Kidney (tissue), 14 donors: ENCODE data around the gene LRRC72. TPM values are rescaled to one million over a fixed set of nuclear protein-coding genes. Genes with fewer than 3 reads are reported as not detected.

Source experiments
- DNase-seq, 5 donors: peaks; one replicate each; pipeline ENCODE4 v3.0.0-alpha.2; 2013 to 2020
- FAIRE-seq: peaks from 2 replicates; lab custom pipeline; 2012; peaks lifted over from hg19 to GRCh38; lab: Jason Lieb, UNC
- H3K27ac ChIP-seq, 2 donors: one replicate each; pipeline ENCODE4 v1.7.0; 2013; ENCODE audit warnings: low read depth in 2 of 2, low read length in 2 of 2, inconsistent platforms in 1 of 2
- H3K27me3 ChIP-seq: one replicate; pipeline ENCODE4 v1.7.1; 2013; ENCODE audit warnings: low read length, inconsistent platforms; ENCODE audit not compliant: control insufficient read depth, insufficient read depth
- H3K36me3 ChIP-seq, 3 donors: one replicate each; pipeline versions ENCODE4 v1.7.0 to v1.7.1; 2013; ENCODE audit warnings: low read length in 3 of 3, control low read depth in 1 of 3, inconsistent platforms in 1 of 3; ENCODE audit not compliant: insufficient read depth in 3 of 3, control insufficient read depth in 2 of 3
- H3K4me1 ChIP-seq, 3 donors: one replicate each; pipeline versions ENCODE4 v1.7.0 to v1.7.1; 2013; ENCODE audit warnings: low read length in 3 of 3, inconsistent platforms in 1 of 3, low read depth in 1 of 3; ENCODE audit not compliant: control insufficient read depth in 2 of 3, insufficient read depth in 2 of 3
- H3K4me3 ChIP-seq, 3 donors: one replicate each; pipeline versions ENCODE4 v1.7.0 to v1.8.1; 2013; ENCODE audit warnings: low read length in 3 of 3, control low read depth in 1 of 3, inconsistent platforms in 1 of 3
- H3K9ac ChIP-seq, 3 donors: one replicate each; pipeline versions ENCODE4 v1.7.0 to v1.7.1; 2013; ENCODE audit warnings: low read length in 3 of 3, control low read depth in 1 of 3, inconsistent platforms in 1 of 3
- H3K9me3 ChIP-seq, 3 donors: one replicate each; pipeline versions ENCODE4 v1.7.0 to v1.7.1; 2013; ENCODE audit warnings: low read length in 3 of 3, control low read depth in 1 of 3, inconsistent platforms in 1 of 3; ENCODE audit not compliant: control insufficient read depth in 2 of 3, insufficient read depth in 1 of 3
- intact Hi-C: fragments of 100-400 bp; cut with DNase I; formaldehyde crosslinking; loops from one replicate; pipeline ENCODE4 v1.11.1; 2022
- polyA plus RNA-seq: library from polyadenylated mRNA; stranded (reverse); fragments of 350-450 nt; fragmentation: Illumina TruSeq; extraction: RNeasy Lipid Tissue Mini Kit (QIAGEN cat#74804); gene quantifications from one replicate; pipeline ENCODE4 v1.2.3, GENCODE V29; 2014; ENCODE audit warnings: low read depth, low replicate concordance; ENCODE audit not compliant: insufficient read depth
- total RNA-seq: library from RNA; stranded (reverse); fragmentation: NEBNext Ultra II Directional; extraction: Animal tissue kit (Norgen Biotek cat#: 25700); gene quantifications from one replicate; pipeline ENCODE4 v1.2.1, GENCODE V29; 2021
- TF ChIP-seq, protein P1 (sequence below): IDR thresholded peaks from 3 replicates; pipeline ENCODE4 v1.5.1; 2012; ENCODE audit warnings: mild to moderate bottlenecking, moderate library complexity, borderline replicate concordance; ENCODE audit not compliant: insufficient read depth; ENCODE audit errors: extremely low read depth
- donor health status: control.
- donor health status: control.
- donor health status: control.
- donor health status: control.
- donor health status: control.
- donor health status: DM: yes; HTN: yes; CAD: no.
- donor health status: Normal renal cell carcinoma (clear cell type).

The LRRC72 gene
- total and polyA plus RNA-seq, 2 donors from 2014 or later, result not detected

- Histone ChIP-seq H3K27ac (no peak overlapping the region), H3K36me3 (peaks cover 0 to 10% (median 9%) of the 10 kb centered on the region in 3 donors), H3K27me3 (no peaks in the 10 kb centered on the region), H3K4me3 (no peak overlapping the region), H3K4me1 (no peaks in the 10 kb centered on the region), H3K9me3 (no peaks in the 10 kb centered on the region), H3K9ac (no peak overlapping the region)
- TF ChIP-seq, protein P1, sequence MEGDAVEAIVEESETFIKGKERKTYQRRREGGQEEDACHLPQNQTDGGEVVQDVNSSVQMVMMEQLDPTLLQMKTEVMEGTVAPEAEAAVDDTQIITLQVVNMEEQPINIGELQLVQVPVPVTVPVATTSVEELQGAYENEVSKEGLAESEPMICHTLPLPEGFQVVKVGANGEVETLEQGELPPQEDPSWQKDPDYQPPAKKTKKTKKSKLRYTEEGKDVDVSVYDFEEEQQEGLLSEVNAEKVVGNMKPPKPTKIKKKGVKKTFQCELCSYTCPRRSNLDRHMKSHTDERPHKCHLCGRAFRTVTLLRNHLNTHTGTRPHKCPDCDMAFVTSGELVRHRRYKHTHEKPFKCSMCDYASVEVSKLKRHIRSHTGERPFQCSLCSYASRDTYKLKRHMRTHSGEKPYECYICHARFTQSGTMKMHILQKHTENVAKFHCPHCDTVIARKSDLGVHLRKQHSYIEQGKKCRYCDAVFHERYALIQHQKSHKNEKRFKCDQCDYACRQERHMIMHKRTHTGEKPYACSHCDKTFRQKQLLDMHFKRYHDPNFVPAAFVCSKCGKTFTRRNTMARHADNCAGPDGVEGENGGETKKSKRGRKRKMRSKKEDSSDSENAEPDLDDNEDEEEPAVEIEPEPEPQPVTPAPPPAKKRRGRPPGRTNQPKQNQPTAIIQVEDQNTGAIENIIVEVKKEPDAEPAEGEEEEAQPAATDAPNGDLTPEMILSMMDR, result no peak
- no peak for FAIRE-seq
- peak in 1 of 5 donors; percentile 12 for DNase-seq
- intact Hi-C loops, result no loop called here
Observed at GRCh38 chr7:16609842-16610450, 83.3 kb downstream of the LRRC72 start.

DNA sequence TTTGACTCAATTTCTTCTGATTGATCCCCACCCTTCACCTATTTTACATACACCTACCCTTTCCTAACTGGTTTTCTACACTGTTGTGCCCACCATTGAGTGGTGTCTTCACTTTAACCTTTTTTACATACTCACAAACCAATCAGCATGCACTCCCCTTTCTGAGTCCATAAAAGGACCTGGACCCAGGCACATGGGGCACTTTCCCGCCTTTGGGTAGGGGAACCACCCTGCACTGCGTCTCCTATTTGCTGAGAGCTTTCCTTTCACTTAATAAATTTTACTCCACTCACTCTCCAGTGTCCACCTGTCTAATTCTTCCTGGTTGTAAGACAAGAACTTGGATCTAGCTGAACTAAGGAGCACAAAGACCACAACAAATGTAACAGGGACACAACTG is 85.1 kb downstream of the LRRC72 start:
- no peak overlapping the region for H3K9ac ChIP-seq
- no peaks in the 10 kb centered on the region for H3K9me3 ChIP-seq
- H3K4me3 ChIP-seq, result no peak overlapping the region
- peaks cover 0 to 17% (median 10%) of the 10 kb centered on the region in 3 donors for H3K36me3 ChIP-seq
- FAIRE-seq (no peak), DNase-seq (no peak)
- no peak overlapping the region for H3K27ac ChIP-seq
- H3K4me1 ChIP-seq, result no peaks in the 10 kb centered on the region
- no peaks in the 10 kb centered on the region for H3K27me3 ChIP-seq
- TF ChIP-seq, protein P1, result no peak
- intact Hi-C loops, result no loop called here

DNA sequence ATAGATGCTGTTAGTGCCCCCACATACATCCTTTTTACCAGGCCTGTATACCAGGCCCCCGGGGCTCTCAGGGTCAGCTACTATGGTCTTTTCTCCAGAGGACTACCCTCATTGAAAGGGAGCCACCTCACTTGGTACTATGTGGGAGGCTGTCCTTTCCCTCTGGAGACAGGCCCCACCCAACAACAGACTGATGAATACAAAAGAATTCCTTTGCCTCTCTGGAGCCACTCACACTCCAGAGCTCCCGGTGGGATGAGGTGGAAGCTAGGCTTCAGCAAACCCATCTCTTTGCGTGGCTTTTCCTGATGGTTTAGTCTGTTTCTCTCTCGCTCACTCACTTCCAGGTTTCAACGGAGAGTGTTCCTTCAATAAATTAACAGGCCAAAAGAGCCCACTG is 88.6 kb downstream of the LRRC72 start:
- H3K27ac ChIP-seq, result no peak overlapping the region
- intact Hi-C loops, result no loop called here
- DNase-seq, result no peak
- H3K9me3 ChIP-seq, result no peaks in the 10 kb centered on the region
- no peak overlapping the region for H3K9ac ChIP-seq
- peaks cover 3 to 13% (median 7%) of the 10 kb centered on the region in 3 donors for H3K36me3 ChIP-seq
- no peaks in the 10 kb centered on the region for H3K27me3 ChIP-seq
- H3K4me3 ChIP-seq, result no peak overlapping the region
- no peaks in the 10 kb centered on the region for H3K4me1 ChIP-seq
- FAIRE-seq, result no peak
- TF ChIP-seq, protein P1, result no peak

DNA sequence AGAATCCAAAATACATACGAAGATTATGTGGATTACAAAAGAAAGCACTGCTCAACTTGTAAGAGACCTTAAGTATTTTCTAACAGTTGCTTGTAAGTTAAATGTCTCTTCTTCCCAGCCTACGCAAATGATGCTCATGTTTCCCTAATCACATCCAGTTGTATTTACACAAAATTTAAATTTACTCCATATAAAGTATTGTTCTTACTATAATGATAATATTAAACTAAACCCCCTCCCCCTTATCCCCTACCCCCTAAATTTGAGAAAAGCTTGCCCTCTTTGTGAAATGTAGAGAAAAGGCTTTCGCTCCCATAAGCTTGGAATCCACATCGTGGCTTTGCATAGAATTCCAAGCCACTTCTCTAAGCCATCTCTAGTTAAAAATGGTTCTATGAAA is 89.5 kb downstream of the LRRC72 start:
- intact Hi-C loops, result no loop called here
- TF ChIP-seq, protein P1, result no peak
- no peak overlapping the region for H3K9ac ChIP-seq
- no peak overlapping the region for H3K4me3 ChIP-seq
- FAIRE-seq (no peak), DNase-seq (no peak)
- H3K4me1 ChIP-seq, result no peaks in the 10 kb centered on the region
- H3K36me3 ChIP-seq, result peaks cover 4 to 13% (median 5%) of the 10 kb centered on the region in 3 donors
- H3K27ac ChIP-seq, result no peak overlapping the region
- no peaks in the 10 kb centered on the region for H3K27me3 ChIP-seq
- H3K9me3 ChIP-seq, result no peaks in the 10 kb centered on the region
